ENCODE results near the gene ZNF460.

DNA sequence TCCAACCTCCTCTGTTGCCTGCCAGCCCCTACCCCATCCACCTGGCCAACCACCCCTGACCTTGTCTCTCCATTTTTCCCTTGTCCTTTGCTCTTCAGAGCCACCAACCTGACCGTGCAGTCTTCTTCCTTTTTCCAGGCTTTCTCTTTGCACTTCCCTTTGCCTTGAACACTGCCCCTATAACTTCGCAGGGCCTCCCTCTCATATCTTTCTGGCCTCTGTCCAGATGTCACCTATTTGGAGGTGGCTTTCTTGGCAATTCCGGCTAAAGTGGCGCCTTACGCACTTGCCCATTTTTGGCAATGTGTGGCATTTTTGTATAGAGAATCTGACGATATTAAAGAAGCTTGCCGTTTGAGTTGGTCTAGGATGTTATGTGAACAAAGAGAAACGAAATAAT lies 40.8 kb downstream of the ZNF460 start:
- TF ChIP-seq EZH2phosphoT487 (IDR thresholded peaks at IDR 0.05; ENCODE audit: low read depth, severe bottlenecking, unreplicated experiment): no peak
- TF ChIP-seq CTCF (IDR thresholded peaks at IDR 0.05; ENCODE audit: poor library complexity): no peak

All from hepatocyte (in vitro differentiated cells).